CD4-positive, alpha-beta T cell treated with Interleukin-15 for 4 hours (primary cell): ENCODE measurements around the gene CHRNA5.
"Not testable (repeated sequence)": the region's sequence is repeated elsewhere in the genome, so short reads cannot be mapped to it uniquely, and the experiment has no call there.

Source experiments
- DNase-seq: peaks from one replicate; pipeline ENCODE4 v3.0.0-alpha.2; 2020; ENCODE audit warnings: low spot score

CHRNA5 gene

DNA sequence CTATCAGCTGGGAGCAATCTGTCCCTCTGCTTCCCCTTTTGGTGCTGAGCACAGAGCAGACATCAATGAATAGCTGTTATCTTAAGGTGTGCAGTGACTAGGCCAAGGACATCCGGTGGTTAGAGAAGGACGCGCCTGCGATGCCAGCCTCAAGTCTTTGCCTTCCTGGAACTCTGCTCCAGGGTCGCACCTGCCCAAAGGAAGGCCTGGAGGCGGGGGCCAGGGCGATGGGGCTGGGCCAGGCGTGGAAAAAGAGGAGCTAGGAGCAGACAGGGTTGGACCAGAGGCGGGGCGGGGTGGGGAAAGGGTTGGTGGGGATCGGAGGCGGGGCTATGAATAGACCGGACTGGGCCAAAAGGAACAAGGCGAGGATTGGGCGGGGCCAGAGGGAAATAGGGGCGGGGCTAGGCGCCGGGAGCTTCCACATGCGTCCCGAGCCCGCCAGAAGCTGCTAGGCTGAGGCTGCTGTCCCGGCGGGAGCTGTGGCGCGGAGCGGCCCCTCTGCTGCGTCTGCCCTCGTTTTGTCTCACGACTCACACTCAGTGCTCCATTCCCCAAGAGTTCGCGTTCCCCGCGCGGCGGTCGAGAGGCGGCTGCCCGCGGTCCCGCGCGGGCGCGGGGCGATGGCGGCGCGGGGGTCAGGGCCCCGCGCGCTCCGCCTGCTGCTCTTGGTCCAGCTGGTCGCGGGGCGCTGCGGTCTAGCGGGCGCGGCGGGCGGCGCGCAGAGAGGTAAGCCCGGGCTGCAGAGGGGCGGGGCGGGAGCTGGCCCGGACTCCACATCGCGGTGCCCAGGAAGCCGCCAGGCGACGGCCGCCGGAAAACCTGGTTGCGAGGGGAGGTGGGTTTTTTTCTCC lies at the start of gene CHRNA5:
TSS of gene CHRNA5 (plus strand) at position 424 of the 854 bp plus-strand sequence. CDS start at position 624, 200 bp downstream.
- DNase-seq, result peak; percentile 71

DNA sequence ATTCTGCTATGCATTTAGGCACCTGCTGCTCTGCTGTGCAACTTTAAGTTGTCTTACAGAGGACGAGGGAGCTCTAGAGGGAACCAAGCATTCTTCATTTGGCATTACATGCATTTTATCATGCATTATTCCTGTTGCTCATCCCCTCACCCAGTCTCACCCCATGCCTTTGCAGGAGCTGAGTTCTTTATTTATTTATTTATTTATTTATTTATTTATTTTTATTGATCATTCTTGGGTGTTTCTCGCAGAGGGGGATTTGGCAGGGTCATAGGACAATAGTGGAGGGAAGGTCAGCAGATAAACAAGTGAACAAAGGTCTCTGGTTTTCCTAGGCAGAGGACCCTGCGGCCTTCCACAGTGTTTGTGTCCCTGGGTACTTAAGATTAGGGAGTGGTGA lies 45.3 kb upstream of the CHRNA5 start:
- not testable (repeated sequence) for DNase-seq

DNA sequence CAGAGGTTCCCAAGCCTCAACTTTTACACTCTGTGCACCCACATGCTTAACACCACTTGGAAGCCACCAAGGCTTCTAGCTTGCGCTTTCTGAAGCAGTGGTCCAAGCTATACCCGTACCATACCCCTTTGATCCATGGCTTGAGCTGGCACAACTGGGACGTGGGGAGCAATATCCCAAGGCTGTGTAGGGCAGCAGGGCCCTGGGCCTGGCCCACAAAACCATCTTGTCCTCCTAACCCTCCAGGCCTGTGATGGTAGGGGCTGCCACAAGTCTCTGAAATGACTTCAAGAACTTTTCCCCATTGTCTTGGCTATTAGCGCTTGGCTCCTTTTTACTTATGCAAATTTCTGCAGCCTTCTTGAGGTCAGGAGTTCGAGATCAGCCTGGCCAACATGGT lies 41.1 kb upstream of the CHRNA5 start:
- DNase-seq, result no peak

DNA sequence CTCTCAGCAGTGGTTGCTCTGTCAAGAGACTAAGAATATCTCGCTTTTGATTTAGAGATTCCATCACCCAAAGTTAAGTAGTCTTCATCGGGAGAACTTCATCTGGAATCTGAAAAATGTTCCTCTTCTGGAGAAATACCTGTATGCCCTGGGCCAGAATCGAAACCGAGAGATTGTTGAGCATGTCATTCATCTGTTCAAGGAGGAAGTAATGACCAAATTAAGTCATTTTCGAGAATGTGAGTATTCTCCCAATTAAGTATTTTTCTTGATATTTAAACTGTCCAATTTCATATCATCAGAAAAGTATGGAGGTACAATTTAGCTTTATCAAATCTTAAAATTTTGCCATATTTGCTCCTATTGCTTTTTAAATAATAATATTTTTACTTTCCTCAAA lies 38.0 kb upstream of the CHRNA5 start:
- no peak for DNase-seq

DNA sequence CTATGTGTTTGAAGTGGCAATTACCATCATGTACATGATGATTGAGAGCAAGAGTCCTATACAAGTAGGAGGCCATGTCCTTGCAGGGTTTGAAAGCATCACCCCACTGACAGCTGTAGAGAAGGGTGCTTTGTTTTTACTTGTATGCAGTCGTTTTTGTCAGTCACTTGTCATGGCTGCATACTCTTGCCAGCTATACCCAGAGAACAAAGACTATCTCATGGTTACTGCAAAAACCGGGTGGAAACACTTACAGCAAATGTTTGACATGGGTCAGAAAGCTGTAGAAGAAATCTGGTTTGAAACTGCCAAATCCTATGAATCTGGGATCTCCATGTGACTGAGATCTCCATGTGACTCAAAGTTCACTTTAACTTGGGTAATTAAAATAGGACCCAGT lies 32.0 kb upstream of the CHRNA5 start:
- no peak for DNase-seq

DNA sequence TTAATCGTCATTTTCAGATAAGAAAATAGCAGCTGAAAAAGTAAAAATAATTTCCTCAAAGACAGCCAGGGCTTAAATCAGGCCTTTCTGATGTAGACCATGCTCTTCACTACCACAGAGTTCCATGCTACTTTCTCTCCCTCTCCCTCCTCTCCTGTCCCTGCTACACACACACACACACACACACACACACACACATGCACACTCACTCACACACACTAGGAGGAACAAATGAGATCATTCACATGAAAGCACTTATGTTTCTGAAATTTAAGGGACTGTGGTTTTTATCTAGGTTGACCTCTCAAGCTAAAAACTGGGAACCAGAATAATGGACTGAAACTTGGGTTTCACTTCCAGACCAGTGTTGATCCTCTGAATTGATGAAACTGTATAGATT lies 29.2 kb upstream of the CHRNA5 start:
- DNase-seq, result no peak

DNA sequence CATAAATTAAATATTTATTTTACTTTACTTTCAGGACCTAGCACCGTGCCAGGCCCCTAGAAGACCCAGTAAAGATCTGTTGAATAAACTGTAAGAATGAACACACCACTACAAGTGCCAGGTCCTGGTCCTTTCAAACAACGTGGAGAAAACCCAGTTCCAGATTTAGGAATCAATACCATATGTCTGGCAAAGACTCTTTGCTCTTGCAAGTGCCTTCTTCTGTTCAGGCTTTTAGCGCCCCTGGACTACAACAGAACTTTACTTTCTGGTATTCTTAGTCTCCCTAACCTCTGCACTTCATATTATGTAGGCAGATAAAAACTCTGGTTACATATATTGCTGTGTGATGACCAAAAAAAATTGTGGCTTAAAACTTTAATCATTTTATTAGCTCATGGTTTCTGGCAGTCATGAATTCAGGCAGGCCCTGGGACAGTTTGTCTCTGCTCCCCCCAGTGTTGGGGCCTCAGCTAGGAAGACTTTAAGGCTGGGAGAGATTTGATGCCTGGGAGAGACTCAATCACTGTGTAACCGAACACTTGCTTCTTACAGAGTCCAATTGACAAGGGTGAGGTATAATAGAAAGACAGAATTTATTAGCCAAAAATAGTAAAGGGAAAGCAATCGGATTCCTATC lies 27.9 kb upstream of the CHRNA5 start:
- no peak for DNase-seq

DNA sequence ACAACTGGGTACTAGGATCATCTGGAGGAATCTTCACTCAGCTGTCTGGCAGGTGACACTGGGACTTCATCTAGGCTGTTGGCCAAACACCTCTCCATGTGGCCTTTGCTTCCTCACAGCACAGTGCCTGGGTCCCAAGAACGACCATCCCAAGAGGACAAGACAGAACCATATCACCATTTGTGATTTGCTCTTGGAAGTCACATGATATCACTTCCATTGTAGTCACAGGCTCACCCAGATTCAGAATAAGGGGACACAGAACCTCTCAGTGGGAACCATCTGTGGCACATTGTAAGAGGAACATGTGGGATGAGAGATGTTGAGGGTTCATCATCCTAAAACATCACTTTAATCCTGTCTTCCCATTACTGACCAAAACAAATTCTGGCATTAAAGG lies 27.0 kb upstream of the CHRNA5 start:
- no peak for DNase-seq

DNA sequence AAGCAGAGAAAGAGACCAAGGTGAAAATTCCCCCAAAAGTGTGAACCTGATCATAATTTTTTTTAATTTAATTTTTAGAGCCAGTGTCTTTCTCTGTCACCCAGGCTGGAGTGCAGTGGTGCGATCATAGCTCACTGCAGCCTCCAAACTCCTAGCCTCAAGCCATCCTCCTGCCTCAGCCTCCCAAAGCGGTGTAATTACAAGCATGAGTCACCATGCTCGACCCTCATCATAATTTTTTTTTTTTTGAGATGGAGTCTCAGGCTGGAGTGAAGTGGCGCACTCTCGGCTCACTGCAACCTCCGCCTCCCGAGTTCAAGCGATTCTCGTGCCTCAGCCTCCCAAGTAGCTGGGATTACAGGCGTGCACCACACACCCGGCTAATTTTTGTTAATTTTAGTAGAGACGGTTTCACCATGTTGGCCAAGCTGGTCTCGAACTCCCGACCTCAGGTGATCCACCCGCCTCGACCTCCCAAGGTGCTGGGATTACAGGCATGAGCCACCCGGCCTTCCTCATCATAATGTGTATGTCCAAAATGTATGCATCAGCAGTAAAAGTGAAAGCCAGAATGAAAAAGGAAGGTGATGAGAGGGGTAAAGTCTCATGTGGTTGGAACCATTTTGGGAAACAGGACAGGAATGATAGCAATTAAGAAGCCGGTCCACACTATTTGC lies 25.7 kb upstream of the CHRNA5 start:
- DNase-seq, result not testable (repeated sequence)

DNA sequence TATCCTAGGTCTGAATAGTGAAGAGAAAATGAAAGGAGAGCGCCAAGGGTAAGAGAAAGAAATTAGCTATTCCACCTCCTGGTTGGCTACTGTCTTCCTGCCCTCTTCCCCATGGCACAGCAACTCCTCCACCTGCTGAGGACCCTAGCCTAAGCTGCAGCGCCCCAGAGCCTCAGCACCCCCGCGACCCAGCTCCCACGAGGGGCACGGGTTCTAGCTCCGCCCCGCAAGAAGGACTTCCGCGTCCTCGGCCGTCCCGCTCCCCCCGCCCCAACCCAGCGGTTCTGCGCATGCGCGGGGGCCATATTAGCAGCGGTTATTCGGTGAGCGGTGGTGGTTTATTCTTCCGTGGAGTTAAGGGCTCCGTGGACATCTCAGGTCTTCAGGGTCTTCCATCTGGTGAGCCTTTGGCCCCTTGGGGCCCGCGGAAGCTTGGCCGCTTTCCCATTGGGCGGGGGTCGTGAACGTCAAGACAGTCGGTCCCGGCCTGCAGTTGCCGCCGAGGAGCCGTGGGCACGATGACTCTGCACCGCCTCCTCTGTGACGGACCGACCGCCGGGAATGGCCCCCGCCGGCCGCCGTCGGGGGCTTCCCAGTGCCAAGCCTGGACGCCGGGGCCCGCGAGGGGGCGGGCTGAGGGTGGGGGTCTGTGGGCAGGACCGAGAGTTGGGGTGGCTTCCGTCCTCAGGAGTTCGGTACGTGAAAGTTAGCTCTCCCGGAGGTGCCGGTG lies 25.0 kb upstream of the CHRNA5 start, which contains the start of gene PSMA4:
TSS of gene PSMA4 (plus strand) at position 304 of the 730 bp plus-strand sequence. CDS start 1,484 bp downstream, outside the sequence.
- DNase-seq, result peak; percentile 92

DNA sequence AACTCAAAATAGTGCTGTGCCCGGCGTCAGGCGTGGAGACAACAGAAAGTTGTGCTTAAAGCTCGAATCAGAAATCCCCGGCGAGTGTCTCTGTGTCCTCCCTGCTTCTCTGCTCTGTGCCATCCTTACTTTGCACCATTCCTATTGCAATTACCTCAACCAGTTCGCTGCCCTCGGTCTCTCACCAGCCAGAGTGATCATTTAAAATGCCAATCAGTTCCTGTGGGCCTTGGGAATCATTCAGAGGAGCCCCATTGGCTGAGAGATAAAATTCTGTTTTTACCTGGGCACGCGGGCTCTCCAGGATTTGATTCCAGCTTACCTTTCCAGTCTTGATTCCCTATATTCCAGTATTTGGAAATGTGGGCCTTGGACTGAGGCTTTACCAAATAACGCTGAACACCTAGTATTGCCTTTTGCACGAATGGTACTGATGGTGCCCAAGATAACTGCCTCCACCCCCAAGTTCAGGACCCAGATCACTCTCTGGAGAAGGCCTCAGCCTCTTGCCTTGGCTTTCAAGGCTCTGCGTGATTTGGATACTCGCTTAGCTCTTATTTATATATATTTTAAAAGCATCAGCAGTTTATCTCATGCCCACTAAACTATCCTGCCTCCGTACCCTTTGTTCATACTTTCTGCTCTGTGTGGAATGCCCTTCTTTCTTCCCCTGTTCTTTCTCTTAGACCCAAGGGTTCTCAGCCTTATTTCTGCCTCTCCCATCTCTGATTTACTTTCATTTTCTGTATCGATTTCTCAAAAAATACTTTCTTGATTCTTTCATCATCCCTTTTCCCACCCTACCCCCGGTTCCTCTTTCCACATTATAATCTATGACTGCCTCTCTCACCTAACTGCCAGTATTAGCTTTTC lies 24.2 kb upstream of the CHRNA5 start:
- DNase-seq, result no peak

DNA sequence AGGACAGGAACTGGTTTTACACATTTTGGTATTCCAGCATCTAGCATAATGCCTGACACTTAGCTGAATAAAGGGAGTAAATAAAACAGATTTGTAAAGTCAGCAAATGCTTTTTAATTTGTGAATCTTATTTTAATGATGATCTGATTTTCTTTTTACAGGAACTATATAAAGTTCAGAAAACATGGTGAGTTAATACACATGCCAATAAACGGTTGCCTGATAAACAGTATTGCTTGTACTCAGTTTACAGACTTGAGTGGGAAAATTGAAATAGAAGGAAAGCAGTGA lies 23.6 kb upstream of the CHRNA5 start:
- no peak for DNase-seq

DNA sequence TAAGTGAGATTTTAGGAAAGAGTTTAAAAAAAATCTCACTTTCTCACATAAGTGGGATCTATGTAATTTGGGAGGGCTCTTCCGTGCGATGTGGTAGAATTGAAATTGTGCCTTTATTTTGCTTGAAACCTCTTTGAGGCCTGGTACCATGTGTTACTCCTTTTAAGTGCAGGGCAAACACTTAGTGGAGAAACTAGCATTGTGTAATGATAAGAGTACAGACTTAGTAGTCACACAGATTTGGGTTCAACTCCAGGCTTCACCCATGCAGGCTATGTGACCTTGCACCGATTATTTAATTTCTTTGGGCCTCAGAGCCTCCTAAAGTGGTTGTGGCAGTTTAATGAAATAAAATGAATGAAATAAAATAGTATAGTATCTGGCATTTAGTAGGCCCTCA lies 22.7 kb upstream of the CHRNA5 start:
- no peak for DNase-seq

DNA sequence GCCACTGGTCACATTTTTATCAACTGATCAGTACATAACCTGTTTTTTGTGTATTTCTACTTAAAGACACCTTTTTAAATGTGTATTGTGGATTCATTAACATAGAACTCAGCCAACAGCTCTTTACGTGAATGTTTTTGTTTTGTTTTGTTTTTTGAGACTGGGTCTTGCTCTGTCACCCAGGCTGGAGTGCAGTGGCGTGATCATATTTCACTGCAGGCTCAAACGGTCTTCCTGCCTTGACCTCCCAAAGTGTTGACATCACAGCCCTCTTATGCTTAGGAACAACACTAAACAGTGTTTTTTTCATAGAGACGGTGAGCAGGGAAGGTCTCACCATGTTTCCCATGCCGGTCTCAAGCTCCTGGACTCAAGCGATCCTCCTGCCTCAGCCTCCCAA lies 15.1 kb upstream of the CHRNA5 start:
- no peak for DNase-seq

DNA sequence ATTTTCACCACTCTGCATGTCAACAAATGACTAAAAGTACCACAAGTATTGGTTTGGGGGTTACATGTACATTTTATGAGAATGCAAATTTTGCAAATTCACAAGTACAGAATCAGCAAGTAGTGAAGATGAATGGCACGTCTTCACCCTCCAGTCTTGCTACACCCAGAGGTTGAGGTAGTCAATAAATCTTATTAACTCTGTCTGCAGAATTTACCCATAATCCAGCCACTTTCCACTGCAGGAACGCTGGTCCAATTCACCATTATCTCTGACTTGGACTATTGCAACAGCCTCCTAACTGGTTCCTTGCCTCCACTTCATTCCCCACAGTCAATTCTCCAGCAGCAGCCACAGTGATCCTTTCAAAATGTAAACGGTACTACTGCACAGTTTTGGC lies 14.5 kb upstream of the CHRNA5 start:
- DNase-seq, result no peak

DNA sequence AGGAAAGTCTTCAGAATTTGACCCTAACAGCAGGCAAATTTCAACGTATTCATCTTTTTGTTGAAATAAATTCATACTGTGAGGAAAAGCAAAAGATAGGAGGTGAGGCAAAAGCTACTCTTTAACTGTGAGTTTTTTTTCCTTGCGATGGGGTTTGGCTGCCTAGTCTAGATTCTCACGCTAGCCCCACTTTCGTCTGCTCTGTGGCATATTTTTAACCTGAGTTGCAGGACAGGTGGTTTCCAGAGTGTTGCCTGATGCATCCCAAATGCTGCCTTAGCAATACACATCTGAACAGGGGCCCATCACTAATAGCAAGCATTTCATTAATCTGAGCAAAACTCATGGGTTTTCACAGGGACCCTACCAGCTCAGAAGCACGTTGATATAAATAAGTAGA lies 13.4 kb upstream of the CHRNA5 start:
- DNase-seq, result no peak

DNA sequence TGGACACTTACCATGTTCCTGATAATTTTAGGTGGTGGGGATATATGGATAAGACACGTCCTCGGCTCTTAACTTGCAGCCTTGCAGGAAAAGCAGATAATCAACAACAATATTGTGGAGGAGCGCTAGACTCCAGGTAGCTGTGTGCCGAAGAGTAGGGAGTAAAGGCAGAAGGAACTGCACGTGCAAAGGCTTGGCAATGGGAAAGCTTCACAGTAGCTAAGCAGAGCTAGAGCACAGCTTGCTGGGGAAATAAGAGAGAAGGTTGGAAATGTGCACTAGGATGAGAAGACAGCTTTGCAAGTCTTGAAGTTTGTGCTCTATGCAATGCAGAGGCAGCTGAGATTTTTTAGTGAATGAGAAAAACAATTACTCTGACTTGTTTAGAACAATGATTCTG lies 12.7 kb upstream of the CHRNA5 start:
- DNase-seq, result no peak

DNA sequence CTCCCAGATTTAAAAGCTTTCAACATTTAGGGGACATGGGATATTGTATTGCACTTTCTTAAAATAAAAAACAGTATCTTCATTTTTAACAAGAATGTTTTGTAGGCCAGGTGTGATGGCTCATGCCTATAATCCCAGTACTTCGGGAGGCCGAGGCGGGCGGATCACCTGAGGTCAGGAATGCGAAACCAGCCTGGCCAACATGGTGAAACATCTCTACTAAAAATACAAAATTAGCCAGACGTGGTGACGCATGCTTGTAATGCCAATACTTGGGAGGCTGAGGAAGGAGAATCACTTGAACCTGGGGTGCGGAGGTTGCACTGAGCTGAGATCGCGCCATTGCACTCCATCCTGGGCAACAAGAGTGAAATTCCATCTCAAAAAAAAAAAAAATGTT lies 5.1 kb upstream of the CHRNA5 start:
- not testable (repeated sequence) for DNase-seq

DNA sequence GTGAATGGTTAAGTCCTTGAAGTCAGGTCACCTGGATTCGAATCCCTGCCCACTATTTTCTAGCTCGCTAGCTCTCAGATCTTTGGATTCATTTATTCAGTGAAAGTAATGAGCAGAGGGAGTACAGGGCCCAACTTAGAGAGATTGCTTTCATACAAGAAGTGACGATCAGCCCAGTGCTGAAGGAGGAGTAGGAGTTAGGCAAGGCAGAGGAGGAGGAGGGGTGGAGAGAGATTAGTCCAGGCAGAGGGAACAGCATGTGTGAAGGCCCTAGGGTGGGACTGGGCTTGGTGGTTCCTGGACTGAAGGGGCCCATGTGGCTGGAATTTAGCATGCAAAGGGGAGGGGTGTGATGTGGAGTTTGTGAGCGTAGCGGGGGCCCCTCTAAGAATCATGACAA lies 3.8 kb upstream of the CHRNA5 start:
- DNase-seq, result no peak

DNA sequence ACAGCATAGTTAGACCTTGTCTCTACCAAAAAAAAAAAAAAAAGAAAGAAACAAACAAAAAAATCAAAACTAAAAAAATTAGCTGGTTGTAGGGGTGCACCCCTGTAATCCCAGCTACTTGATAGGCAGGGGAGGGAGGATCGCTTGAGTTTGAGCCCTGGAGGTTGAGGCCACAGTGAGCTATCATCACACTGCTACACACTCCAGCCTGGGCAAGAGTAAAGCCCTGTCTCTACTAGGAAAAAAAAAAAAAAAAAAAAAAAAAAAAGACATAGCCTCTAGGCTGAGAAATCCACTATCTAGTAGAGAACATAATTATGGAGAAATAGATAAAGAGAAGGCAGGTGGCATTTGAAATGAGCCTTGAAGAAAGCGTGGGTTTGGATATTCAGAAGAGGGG lies 2.2 kb upstream of the CHRNA5 start:
- DNase-seq, result no peak

DNA sequence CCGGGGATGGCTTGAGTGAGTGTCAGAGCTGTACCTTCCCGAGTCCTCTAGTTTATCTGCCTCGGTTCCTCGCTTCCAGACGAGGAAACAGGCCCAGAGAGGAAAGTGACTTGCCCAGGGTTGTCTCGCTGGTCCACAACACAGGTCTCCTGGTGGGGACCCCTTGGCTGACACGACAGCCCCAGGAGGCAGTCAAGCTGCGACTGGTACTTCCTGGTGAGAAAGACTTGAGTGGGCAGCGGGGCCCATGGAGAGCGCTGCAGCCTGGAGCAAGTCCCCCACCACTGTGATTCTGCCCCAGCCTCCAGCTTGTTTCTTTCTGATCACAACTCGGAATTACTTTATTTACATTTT lies 600 bp upstream of the CHRNA5 start:
- DNase-seq, result no peak
